ENCODE measurements around the gene SLIT1.

The SLIT1 gene

DNA sequence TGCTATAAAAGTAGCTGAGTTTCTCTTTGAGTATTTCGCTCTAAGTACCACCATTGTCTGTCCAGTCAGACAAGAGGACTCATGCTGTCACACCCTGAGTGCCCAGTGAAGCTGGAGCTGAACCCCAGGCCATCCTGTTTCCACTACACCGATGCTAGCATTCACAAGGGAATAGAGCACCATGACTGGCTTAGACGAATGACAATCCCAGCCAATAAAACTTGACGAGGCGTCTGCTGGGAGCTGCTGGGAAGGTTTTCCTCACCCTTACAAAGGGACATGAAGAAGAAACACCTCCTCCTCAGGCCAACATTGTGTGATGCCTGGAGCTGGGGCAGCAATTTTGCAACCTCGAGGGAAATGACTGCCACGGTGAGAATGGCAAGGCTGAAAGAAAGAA is 17.5 kb upstream of the SLIT1 start:
- in situ Hi-C loops (cut with MboI; ENCODE audit: low sequenced_read_pairs): no loop called here

GRCh38 chr10:97200616-97201015 is 14.9 kb upstream of the SLIT1 start:
- in situ Hi-C loops (cut with MboI; ENCODE audit: low sequenced_read_pairs): no loop called here

- in situ Hi-C loops (cut with MboI; ENCODE audit: low sequenced_read_pairs): no loop called here
Measured at GRCh38 chr10:97199152-97199551, 13.4 kb upstream of the SLIT1 start.

- in situ Hi-C loops (cut with MboI; ENCODE audit: low sequenced_read_pairs): no loop called here
Measured at GRCh38 chr10:97197030-97197500, 11.3 kb upstream of the SLIT1 start.

- in situ Hi-C loops (cut with MboI; ENCODE audit: low sequenced_read_pairs): no loop called here
Measured at GRCh38 chr10:97196223-97197029, 10.7 kb upstream of the SLIT1 start.

DNA sequence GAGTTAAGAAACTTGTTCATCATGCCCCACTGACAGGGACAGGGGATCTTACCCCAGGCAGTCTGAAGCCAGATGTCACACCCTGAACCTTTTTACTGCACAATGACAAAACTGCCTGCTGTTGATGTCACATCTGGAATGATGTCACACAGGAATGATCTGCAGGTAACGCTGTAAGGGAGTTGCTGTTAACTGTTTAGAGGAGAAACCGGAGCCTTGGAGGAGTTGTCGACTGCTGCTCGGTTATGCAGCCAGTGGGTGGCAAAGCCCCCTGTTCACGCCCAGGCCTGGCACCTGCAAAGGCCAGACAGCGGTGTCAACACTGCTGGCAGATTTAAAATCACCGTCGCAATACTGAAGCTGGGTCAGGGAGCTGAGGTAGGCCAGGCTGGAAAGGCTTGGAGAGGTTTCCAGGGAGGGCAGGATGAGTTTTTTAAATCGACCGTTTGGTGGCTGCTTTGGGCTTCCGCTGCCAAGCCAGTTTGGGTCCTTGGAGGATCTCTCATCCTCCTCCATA is 10.0 kb upstream of the SLIT1 start:
- in situ Hi-C loops (cut with MboI; ENCODE audit: low sequenced_read_pairs): no loop called here

DNA sequence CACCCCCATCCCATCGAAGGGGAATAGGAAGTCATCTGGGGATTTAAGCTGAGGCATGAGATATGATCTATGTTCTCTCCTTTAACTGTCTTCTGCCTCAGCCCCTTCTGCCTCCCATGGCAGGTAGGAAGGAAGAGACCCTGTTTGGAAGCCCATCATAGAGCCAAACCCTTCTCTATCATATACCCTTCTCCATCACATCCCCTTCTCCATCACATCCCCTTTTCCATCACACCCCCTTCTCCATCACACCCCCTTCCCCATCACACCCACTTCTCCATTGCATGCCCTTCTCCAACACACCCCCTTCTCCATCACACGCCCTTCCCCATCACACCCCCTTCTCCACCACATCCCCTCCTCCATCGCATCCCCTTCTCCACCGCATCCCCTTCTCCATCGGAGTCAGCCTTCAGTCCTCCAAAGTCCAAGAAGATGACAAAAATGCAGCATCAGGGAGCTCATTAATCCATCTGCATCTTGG is 7.2 kb upstream of the SLIT1 start:
- in situ Hi-C loops (cut with MboI; ENCODE audit: low sequenced_read_pairs): no loop called here

GRCh38 chr10:97190450-97190849 is 4.7 kb upstream of the SLIT1 start:
- in situ Hi-C loops (cut with MboI; ENCODE audit: low sequenced_read_pairs): no loop called here

DNA sequence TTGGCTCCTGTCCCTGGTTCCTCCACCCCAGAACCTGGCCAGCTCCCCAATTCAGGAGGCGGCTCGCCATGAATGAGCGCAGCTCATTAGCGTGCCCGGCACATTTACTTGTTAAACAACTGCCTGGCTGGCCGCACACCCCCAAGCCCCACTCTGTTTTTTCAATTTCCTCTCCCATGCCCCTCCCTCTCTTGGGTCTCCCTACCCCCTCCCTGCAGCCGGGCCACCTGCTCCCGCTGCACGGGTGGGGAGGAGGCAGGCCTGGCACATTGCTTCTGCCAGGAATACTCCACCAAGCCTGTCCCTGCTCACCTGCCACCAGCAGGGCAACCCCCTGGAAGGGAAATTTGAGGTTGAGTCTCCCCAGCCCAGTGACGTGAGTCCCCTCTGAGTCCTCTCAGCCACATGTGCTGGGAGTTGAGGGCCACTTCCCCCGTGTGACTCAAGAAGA is 2.5 kb upstream of the SLIT1 start:
- in situ Hi-C loops (cut with MboI; ENCODE audit: low sequenced_read_pairs): no loop called here

DNA sequence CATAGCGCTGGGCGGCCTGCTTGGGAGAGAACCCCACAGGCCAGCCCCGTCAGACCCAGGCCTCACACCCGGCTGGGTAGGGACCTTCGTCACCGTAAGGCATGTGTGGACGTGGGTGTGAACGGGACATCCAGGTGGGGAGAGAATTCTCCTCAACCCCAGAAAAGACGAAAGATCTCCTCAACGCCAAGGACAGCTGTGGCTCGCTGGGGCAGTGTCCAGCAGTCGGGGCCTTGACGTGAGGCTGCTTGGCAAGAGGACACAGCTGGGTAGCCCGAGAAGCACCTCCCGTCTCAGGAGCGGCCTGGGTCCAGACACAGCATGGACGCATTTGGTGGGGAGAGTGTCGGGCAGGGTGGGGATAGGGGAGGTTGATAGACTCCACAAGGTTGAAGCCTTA is 1.2 kb upstream of the SLIT1 start:
- in situ Hi-C loops (cut with MboI; ENCODE audit: low sequenced_read_pairs): no loop called here

DNA sequence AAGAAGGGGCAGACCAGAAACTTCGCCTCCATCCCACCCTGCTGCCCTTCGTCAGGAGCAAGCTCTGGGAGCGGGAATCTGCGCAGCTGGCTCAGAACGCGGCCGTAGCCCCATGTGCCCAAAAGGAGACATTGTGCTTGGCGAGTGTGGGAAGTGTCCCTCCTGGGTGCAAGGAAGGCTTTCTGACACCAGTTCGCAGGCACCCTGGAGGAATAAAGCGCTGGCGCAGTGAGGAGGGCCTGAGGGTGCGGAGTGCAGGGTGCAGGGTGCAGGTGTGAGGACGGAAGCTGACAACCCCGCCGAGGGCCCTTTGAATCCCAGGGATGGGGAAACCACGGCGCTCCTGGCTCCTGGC is 811 bp downstream of the SLIT1 start:
- in situ Hi-C loops (cut with MboI; ENCODE audit: low sequenced_read_pairs): no loop called here

GRCh38 chr10:97183314-97183713 is 2.4 kb downstream of the SLIT1 start:
- in situ Hi-C loops (cut with MboI; ENCODE audit: low sequenced_read_pairs): no loop called here

GRCh38 chr10:97182288-97182990 is 3.3 kb downstream of the SLIT1 start:
- in situ Hi-C loops (cut with MboI; ENCODE audit: low sequenced_read_pairs): no loop called here

GRCh38 chr10:97180986-97181385 is 4.8 kb downstream of the SLIT1 start:
- in situ Hi-C loops (cut with MboI; ENCODE audit: low sequenced_read_pairs): no loop called here

- in situ Hi-C loops (cut with MboI; ENCODE audit: low sequenced_read_pairs): no loop called here
Measured at GRCh38 chr10:97180363-97180755, 5.4 kb downstream of the SLIT1 start.

DNA sequence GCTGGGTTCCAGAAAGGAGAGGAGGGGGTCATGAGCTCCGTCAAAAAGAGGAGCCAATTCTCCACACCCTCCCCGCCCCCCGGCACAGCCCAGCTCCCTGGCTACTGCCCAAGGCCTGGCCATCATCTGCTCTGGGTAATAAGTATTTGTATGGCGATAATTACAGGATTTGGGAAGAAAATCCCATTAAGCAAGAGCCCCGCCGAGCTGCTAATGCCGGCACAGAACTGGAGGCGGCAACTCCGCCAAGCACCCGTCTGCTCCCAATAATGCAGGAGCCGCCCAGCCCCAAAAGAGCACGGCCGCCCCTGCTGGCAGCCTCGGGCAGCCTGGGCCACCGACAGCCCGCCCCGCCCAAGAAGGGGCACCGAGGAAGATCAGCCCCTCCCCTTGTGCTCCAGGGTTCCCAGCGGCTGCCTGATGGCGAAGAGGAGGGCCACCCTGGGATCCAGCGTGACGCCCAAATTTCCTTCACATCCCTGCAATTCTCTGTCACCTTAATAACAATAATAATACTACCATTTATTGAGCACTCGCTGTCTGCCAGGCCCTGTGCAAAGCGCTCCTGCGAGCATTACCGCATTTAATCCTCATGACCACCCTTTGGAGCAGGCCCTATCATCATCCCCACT is 5.9 kb downstream of the SLIT1 start:
- in situ Hi-C loops (cut with MboI; ENCODE audit: low sequenced_read_pairs): no loop called here

DNA sequence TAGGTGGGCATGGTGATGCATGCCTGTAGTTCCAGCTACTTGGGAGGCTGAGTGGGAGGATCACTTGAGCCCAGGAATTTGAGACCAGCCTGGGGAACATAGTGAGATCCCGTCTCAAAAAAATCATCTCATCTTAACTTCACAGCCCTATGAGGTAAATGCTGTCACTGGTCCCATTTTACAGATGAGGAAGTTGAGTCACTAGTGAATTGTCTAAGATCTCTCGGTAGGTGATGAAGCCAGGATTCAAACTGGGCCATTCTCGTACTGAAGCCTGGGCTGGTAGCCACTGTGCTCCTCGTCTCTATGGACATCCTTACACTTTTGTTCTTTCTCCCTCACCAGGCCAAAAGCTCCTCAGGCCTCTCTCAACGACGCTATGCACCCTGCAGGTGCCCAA is 6.4 kb downstream of the SLIT1 start:
- in situ Hi-C loops (cut with MboI; ENCODE audit: low sequenced_read_pairs): no loop called here

DNA sequence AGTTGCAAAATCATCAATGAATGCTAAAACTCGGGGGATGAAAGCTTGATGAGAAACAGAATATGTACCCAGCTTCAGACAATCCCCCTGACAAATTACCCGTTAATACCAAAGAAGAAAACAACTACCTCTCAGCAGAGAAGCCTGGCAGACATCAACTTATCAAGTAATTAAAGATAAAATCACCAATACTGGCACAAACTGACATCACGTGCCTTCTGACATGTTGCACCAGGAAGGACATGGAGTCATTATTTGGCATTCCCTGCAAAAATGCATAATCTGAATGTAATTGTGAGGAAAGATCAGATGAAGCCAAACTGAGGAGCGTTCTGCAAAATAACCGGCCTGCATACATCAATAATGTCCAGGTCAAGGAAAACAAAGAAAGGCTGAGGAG is 7.7 kb downstream of the SLIT1 start:
- in situ Hi-C loops (cut with MboI; ENCODE audit: low sequenced_read_pairs): no loop called here

DNA sequence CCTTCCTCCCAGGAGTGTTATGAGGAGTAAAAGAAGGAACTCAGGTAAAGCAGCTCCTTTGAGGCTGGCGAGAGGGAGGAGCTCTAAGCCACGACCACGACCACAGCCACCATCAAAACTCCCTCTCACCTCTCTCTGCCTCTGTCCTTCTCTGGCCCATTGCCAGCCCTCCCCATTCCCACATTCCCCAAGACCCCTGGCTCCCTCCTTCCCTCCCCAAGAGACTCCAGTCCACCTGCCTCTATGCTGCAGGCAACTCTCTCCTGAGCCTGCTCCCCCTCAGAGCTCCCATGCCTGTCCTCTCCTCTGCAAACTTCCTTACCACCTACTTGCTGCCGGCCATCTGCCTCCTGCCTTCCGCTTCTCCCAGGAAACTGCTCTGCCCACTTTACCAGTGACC is 9.5 kb downstream of the SLIT1 start:
- in situ Hi-C loops (cut with MboI; ENCODE audit: low sequenced_read_pairs): no loop called here

- in situ Hi-C loops (cut with MboI; ENCODE audit: low sequenced_read_pairs): no loop called here
Measured at GRCh38 chr10:97175586-97175985, 10.2 kb downstream of the SLIT1 start.

DNA sequence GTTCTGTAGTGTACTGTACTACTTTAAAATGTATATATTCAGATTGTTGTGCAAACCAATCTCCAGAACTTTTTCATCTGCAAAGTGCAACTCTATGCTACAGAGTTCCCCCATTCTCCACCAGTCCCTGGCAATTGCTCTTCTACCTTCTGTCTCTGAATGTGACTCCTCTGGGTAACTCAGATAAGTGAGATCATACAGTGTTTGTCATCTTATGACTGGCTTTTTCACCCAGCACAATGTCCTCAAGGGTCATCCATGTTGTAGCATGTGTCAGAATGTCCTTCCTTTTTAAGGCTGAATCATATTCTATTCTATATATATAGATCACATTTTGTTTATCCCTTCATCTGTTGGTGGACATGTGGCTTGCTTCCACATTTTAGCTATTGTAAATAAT is 10.8 kb downstream of the SLIT1 start:
- in situ Hi-C loops (cut with MboI; ENCODE audit: low sequenced_read_pairs): no loop called here
